ENCODE measurements around the gene MAD2L1.
A peak's percentile ranks its signal among the peaks of the same experiment; 100 is the strongest.

The MAD2L1 gene

DNA sequence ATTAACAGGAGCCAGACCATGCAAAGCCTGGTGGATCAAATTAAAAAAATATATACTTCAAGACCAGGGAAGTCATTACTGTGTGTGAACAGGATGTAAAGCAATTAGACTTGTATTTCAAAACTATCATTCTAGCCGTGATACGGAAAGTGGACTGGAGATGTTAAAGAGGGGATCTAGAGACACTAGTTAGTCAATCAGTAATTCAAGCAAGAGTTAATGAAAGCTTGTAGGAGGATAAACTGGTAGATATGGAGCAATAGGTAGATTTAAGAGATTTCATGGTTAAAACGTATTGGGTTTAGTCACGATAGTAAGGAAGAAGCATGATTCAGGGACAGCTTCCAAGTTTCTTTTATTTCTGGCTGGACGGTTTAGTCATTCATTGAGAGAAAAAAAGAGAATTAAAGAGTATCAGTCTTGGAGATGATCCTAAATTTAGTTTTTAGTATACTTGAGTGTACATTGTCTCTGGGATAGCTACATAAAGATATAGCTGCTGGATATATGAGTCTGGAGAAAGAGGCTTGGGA is 3.9 kb downstream of the MAD2L1 start:
- CTCF ChIA-PET = interaction anchor here (1.2 to 1.7 kb wide), 4 partner anchors 14 to 435 kb away, joined by 3 to 5 read pairs (median 4); partner anchors contain the start of gene PDE5A
- POLR2A ChIA-PET = no interaction called here
- no peak for DNase-seq (ENCODE audit: extremely low spot score)
- TF ChIP-seq CTCF (IDR thresholded peaks at IDR 0.05; ENCODE audit: control extremely low read depth, extremely low read depth, low read depth, missing control alignments) = no peak

- ChIA-PET POLR2A (no interaction called here), CTCF (interaction anchor here (1.4 to 2.4 kb wide), 2 partner anchors 10 to 430 kb away, joined by 5 to 8 read pairs; partner anchors contain the start of gene PDE5A)
- TF ChIP-seq CTCF (IDR thresholded peaks at IDR 0.05; ENCODE audit: control extremely low read depth, extremely low read depth, low read depth, missing control alignments) = no peak
- no peak for DNase-seq (ENCODE audit: extremely low spot score)
Observed at GRCh38 chr4:120059036-120059435, 7.6 kb downstream of the MAD2L1 start.

DNA sequence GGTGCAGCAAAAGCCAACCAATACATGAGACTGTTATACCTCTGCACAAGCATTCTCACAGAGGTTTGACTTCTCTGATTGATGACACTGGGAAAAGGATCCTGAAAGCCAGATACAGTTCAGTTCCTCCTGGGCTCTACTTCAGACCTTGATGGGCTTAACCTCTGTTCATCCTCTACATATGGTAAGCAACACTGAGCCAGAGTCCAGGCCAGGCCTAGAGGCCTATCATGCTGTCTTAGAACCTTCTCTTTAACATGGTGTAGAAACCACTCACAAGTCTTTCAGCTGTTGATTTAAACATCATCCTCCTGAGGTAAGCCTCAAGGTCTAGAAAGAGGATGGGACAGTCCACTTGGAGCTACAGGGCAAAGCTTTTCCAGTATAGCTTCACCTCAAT is 9.2 kb downstream of the MAD2L1 start:
- POLR2A ChIA-PET = no interaction called here
- no peak for DNase-seq (ENCODE audit: extremely low spot score)
- CTCF ChIA-PET = interaction anchor here (1.5 to 2.9 kb wide), 7 partner anchors 9 to 747 kb away, joined by 3 to 16 read pairs (median 8); partner anchors contain the start of gene PDE5A
- TF ChIP-seq CTCF (IDR thresholded peaks at IDR 0.05; ENCODE audit: control extremely low read depth, extremely low read depth, low read depth, missing control alignments) = no peak

- CTCF ChIA-PET = interaction anchor here (0.9 to 2.9 kb wide), 8 partner anchors 10 to 746 kb away, joined by 3 to 16 read pairs (median 6); partner anchors contain the start of gene PDE5A
- TF ChIP-seq CTCF (IDR thresholded peaks at IDR 0.05; ENCODE audit: control extremely low read depth, extremely low read depth, low read depth, missing control alignments) = peak; percentile 9
- no peak for DNase-seq (ENCODE audit: extremely low spot score)
- POLR2A ChIA-PET = interaction anchor here (0.6 kb wide), 1 partner anchor 9 kb away, joined by 3 read pairs; no protein-coding TSS in a partner anchor
Observed at GRCh38 chr4:120056246-120056645, 10.4 kb downstream of the MAD2L1 start.

- ChIA-PET CTCF (interaction anchor here (1.3 to 8.7 kb wide), 9 partner anchors 10 to 1074 kb away, joined by 3 to 87 read pairs (median 5); partner anchors contain the start of gene PDE5A), POLR2A (no interaction called here)
- TF ChIP-seq CTCF (IDR thresholded peaks at IDR 0.05; ENCODE audit: control extremely low read depth, extremely low read depth, low read depth, missing control alignments) = no peak
- no peak for DNase-seq (ENCODE audit: extremely low spot score)
Observed at GRCh38 chr4:120055795-120056194, 10.9 kb downstream of the MAD2L1 start.

- no peak for DNase-seq (ENCODE audit: extremely low spot score)
- no peak for TF ChIP-seq CTCF (IDR thresholded peaks at IDR 0.05; ENCODE audit: control extremely low read depth, extremely low read depth, low read depth, missing control alignments)
- ChIA-PET POLR2A (no interaction called here), CTCF (interaction anchor here (1.3 to 8.7 kb wide), 5 partner anchors 9 to 1074 kb away, joined by 3 to 87 read pairs (median 3); partner anchors contain the start of gene PDE5A)
Observed at GRCh38 chr4:120055162-120055561, 11.5 kb downstream of the MAD2L1 start.

Data from GM10248 (cell line).